ENCODE data around the gene RBPJL.

GRCh38 chr20:45347297-45347935 lies 40.8 kb downstream of the RBPJL start:
- TF ChIP-seq POLR2A (IDR thresholded peaks at IDR 0.05) (no peak), CTCF (IDR thresholded peaks at IDR 0.05) (no peak)

Data from uterus (tissue), 2 donors.